ENCODE data around the gene MBNL2.
A peak's percentile ranks its signal among the peaks of the same experiment; 100 is the strongest.
"Not testable (repeated sequence)": the region's sequence is repeated elsewhere in the genome, so short reads cannot be mapped to it uniquely, and the experiment has no call there.

MBNL2 gene

DNA sequence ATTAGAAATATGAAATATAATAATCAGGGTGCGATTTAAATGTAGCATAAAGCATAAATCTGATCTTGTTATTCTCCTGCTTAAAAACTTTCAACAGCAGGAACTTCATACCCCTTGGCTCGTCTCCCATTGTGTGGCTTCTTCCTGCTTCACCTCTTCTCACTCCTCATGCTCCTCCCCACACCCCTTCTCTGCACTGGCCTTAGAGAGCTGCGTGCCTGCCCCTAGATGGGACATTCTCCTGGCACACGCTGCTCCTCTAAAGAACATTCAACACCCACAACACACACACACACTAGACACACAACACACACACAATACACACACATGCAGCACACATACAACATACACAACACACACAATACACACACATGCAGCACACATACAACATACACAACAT is 107.2 kb downstream of the MBNL2 start:
- no peak for DNase-seq

- no peak for DNase-seq
Measured at GRCh38 chr13:97330448-97330847, 108.3 kb downstream of the MBNL2 start.

GRCh38 chr13:97332742-97333141 is 110.6 kb downstream of the MBNL2 start:
- no peak for DNase-seq

- no peak for DNase-seq
Measured at GRCh38 chr13:97333983-97334382, 111.8 kb downstream of the MBNL2 start.

DNA sequence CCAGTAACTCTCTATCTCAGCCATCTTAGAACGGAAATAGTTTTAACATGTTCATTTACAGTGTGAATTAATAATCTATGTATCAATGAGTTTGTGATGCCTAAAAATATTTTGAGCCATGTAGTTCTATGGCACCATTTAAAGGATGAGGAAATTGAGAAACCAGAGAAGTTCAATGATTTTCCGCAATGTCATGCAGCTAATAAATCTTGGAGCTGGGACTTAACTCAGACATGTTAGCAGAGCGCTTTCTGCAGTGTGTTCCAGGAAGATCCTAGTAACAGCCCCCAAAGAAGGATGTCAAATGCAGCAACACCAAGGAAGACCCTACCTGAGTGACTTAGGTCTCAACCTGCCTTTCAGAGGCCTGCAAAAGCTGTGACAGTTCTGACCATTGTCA is 112.6 kb downstream of the MBNL2 start:
- DNase-seq, result no peak

GRCh38 chr13:97335488-97336134 is 113.5 kb downstream of the MBNL2 start:
- DNase-seq, result no peak

DNA sequence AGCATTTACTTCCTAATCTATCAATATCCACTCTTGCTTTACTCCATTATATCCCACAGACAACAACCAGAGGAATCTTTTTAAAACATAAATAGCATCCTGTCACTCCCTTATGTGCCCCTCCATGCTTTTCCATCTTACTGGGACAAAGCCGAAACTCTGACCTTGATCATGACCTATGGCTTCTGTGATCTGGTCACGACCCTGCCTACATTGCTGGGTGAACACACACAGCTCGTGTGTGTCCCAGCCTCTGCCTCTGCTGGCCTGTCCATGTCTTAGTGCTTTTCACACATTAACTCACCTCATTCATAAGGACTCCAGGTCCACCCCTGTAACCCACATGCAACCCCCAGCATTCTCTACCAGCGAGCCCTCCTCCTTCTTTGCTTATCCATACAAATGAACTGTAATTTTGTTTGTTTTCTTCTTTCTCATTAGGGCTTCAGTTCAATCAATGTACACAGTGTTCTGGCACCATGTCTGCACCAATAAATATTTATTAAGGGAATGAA is 115.9 kb downstream of the MBNL2 start:
- DNase-seq, result no peak

DNA sequence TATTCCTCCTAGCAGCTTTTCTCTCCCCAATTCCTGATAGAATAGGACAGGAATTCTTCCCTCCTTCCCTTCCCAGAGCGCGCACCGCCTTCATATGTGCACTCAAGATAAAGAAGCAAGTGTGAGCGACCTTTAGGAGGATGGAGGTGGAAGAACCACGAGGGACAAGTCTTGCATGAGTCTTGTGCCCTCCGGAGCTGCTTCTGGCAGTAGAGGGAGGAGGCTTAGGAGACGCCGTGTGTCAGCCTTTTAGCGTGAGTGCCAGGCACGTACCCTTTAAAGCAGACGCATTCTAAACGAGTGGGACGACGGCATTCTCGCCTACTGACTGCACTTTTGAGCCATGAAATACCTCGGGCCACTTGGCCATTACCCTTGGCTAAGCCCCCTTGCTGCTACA is 116.4 kb downstream of the MBNL2 start:
- DNase-seq, result no peak

DNA sequence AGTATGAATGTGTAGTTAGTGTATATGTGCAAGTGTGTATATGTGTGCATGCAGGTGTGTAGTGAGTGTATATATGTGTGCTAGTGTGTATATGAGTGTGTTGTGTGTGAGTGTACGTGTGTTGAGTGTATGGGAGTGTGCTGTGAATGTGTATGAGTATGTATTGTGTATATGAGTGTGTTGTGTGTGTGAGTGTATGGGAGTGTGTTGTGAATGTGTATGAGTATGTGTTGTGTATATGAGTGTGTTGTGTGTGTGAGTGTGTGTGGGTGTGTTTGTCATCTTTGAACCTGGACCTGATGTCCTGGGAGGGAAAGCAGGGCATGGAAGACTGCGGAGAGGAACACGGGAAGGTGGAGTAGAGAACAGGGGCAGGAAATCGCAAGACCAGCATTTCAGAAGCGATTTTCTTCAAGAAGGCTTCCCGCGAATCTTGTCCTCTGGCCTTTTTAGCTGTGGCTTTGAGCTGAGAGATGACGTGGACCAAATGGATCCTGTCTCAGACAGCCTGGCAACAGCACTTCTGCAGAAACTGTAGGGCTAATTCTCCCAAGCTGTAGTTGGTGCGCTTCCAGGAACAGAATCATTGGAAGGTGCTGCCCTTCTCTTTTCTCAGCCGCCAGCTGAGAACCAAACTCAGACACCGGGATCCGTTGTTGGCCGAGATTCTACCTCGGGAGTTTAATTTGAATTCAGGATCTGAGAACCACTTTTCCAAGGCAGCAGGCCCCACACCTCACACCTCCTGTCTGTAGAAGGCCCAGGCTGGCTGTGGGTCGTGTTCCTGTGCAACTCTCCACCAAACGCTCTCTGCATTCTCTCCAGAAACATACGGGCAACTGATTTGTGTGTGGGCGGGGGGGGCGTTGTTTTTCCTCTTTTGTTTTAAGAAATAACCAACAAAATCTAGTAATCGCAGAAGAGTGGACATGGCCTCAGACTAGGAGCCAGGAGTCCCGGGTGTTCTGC is 117.2 kb downstream of the MBNL2 start:
- no peak for DNase-seq

DNA sequence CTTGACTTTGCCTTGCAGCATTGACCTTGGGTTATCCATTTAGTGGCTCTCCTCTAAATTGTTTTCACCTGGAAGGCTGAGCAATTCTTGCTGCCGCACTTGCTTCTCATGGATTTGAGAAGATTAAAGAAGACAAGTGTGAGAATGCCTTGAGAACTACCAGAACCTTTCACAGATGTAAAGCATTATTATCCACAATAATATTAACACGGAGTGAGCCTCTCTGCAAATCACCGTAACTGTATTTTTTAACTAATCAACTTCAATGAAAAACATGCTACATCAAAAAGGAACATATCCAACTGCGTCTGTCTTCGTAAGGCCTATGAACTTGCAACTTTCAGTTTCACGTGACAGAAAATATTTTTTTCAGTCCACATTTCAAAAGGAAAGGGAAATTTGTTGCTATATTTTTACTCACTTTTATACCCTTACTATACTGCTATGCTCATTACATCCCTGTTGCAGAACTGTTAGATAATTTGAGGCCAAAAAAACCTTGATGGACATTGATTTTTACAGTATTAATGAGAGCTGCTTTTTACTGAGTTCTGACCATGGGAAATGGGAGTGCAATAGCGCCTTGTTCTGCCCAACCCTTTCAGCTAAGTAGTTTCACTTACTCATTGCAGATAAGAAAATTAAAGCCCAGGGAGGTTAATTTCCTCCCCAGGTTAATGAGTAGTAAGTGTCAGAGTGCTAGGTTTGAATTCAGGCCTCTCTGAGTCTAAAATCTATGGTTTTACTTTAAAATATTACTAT is 118.0 kb downstream of the MBNL2 start:
- no peak for DNase-seq

DNA sequence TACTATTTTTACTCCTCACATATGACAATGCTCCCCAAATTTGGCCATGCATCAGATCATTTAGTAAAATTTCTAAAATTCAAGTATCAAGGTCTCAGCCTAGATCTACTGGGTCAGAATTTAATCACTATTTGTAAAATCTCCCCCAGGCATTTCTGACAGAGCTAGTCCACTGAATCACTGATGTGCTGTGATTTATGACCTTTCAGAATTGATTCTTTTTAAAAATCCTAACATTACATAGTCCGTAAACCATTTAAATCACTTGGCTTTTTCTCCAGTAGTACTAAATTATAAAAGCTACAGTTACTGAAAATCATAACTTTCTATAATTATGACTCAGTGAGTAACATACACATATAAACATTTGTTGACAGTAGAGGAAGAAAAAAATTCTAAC is 119.0 kb downstream of the MBNL2 start:
- no peak for DNase-seq

GRCh38 chr13:97342136-97342535 is 120.0 kb downstream of the MBNL2 start:
- DNase-seq, result no peak

DNA sequence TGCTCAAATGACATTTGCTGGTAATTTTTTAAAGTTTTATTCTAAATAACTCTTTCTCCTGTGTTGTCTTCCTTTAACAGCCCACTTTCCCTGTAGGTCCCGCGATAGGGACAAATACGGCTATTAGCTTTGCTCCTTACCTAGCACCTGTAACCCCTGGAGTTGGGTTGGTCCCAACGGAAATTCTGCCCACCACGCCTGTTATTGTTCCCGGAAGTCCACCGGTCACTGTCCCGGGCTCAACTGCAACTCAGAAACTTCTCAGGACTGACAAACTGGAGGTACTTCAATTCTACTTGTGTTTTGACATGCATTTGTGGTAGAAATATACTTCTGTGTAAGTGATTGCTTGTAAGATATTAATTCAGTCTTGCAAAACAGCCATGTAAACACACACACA is 120.8 kb downstream of the MBNL2 start:
- DNase-seq, result no peak

DNA sequence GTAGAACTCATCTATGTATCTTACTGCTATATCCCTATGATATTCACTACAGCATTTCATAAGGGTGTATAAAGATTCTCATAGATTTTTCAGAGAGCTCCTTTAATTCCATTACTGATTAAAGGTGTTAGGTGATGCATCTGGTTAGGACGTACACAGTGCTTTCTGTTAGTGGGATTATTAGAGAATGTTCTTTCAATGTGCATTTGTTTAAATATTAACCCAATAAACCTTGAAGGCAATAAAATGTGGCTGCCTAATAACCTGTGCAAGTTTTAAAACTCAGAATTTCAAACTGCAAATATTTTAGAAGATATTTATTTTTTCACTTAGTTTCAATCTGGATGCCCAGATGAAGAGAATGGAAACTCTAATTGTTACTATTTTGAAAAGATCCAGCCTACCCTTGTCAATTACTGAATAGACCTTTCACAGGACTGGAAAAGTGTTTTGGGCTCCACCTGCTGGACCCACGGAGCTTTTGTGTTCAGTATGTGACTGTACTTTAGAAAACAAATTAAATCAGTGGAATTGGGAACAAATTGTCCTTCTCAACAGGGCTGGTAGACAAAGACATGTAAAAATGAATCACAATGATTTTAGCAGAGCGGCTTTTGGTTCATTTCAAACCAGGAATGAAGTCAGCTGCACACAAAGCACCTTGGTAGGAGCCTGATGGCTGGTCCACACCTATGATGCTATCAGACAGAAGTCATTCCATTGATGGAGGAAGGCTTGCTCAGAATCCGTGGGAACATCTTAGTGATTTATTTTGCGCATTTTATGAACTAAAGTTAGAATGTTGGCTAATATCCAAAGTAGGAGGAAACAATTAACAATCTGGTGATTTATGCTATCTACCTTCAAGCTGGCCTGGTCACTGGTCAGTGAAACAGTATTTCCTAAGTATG is 122.4 kb downstream of the MBNL2 start:
- DNase-seq, result peak; percentile 5

DNA sequence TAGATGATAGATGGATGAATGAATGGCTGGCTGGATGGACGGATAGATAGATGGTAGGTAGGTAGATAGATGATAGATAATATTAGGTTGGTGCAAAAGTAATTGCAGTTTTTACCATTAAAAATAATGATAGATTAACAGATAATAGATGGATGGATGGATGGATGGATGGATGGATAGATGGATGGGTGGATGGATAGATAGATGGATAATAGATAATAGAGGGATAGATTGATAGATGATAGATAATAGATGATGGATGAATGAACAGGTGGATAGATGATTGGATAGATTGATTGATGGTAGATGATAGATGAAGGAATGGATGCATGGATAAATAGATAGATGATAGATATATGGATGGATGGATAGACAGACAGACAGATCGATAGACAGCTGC is 124.0 kb downstream of the MBNL2 start:
- no peak for DNase-seq

- no peak for DNase-seq
Measured at GRCh38 chr13:97346561-97347254, 124.6 kb downstream of the MBNL2 start.

DNA sequence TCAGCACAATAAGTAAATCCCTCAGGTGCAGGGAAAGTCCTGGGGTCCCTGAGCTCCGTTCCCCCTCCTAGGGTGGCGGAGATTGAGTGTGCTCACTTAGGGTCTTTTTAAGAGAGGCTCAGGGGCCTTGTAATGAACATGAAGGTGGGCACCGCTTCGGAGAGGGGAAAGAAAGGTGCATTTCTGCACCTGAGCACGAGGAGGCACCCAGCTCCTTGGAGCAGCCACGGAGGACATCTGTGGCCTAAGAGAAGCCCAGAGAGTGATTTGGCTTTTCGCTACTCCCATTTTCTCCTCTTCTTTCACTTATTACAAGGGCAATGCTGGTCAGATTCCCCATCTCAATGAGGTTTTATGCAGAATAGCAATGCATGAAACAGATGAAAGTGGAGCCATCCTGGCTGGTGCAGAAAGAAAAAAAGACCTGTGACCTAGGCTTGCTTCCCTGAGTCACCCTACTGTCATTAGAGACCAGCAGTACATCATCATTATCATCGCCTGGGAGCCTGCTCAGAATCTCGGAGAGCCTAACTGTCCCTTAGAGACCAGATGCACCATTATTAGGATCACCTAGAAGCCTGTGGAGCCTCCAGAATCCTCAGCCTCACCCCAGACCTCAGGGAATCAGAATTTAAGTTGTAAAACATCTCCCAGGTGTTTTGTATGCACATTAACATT is 125.3 kb downstream of the MBNL2 start:
- no peak for DNase-seq

DNA sequence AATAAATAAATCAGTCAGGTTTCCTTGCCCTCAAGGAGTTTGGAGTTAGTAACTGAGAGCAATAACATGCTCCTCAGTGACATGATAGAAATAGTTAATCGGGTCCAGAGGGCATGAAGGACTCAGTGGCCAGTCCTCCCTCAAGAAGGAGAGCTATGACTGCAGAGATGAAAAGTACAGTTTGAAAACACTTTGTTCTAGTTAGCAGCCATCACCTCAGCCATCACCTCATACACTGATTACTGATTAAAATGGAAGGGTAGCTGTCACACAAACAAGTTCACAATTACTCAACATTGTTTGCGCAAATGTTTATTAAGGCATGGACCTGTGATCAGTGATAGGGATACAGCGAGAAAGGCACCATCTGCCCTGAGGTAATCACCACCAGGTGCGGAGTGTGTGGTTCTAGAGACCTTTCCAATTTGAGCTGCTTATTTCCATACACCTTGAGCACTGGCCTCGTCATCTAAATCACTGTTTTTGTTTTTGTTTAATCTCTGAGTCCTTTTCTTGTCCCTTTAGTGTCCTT is 126.5 kb downstream of the MBNL2 start:
- DNase-seq, result no peak

GRCh38 chr13:97352012-97352411 is 129.9 kb downstream of the MBNL2 start:
- DNase-seq, result not testable (repeated sequence)

GRCh38 chr13:97352815-97353214 is 130.7 kb downstream of the MBNL2 start:
- DNase-seq, result no peak

Measured in DMS153 (cell line).